Subcutaneous abdominal adipose tissue (tissue), 5 donors: ENCODE results near the gene SNX18.
"Not testable (repeated sequence)": the region's sequence is repeated elsewhere in the genome, so short reads cannot be mapped to it uniquely, and the experiment has no call there.

Experiments
- H3K27ac ChIP-seq: one replicate; pipeline ENCODE4 v1.7.0; 2013; ENCODE audit warnings: low read depth, mild to moderate bottlenecking, inconsistent platforms, low read length, moderate library complexity
- H3K27me3 ChIP-seq, 5 donors: one replicate each; pipeline ENCODE4 v1.7.0; 2013; ENCODE audit warnings: low read length in 5 of 5, inconsistent platforms in 1 of 5; ENCODE audit not compliant: control insufficient read depth in 5 of 5, insufficient read depth in 4 of 5
- H3K36me3 ChIP-seq, 5 donors: one replicate each; pipeline ENCODE4 v1.7.0; 2013; ENCODE audit warnings: low read length in 5 of 5; ENCODE audit not compliant: control insufficient read depth in 5 of 5, insufficient read depth in 5 of 5
- H3K4me1 ChIP-seq, 5 donors: one replicate each; pipeline ENCODE4 v1.7.0; 2013; ENCODE audit warnings: low read length in 5 of 5, mild to moderate bottlenecking in 3 of 5, moderate library complexity in 1 of 5; ENCODE audit not compliant: control insufficient read depth in 5 of 5, insufficient read depth in 5 of 5
- H3K4me3 ChIP-seq, 5 donors: one replicate each; pipeline ENCODE4 v1.7.0; 2013; ENCODE audit warnings: low read length in 5 of 5, low read depth in 1 of 5
- H3K9ac ChIP-seq, 5 donors: one replicate each; pipeline ENCODE4 v1.7.0; 2013; ENCODE audit warnings: low read length in 5 of 5, mild to moderate bottlenecking in 4 of 5, moderate library complexity in 3 of 5
- H3K9me3 ChIP-seq, 5 donors: one replicate each; pipeline ENCODE4 v1.7.0; 2013; ENCODE audit warnings: low read length in 5 of 5; ENCODE audit not compliant: control insufficient read depth in 5 of 5
- donor health status: healthy.
- donor health status: healthy.
- donor health status: healthy.
- donor health status: healthy.
- donor health status: healthy.

The SNX18 gene

GRCh38 chr5:54485659-54486058 lies 31.9 kb upstream of the SNX18 start:
- H3K36me3 ChIP-seq, H3K4me1 ChIP-seq, H3K27ac ChIP-seq, H3K9me3 ChIP-seq, H3K27me3 ChIP-seq, H3K4me3 ChIP-seq, H3K9ac ChIP-seq: not testable (repeated sequence)

GRCh38 chr5:54489648-54489979 lies 27.9 kb upstream of the SNX18 start:
- H3K4me1 ChIP-seq, H3K27me3 ChIP-seq, H3K9me3 ChIP-seq, H3K27ac ChIP-seq, H3K36me3 ChIP-seq, H3K9ac ChIP-seq, H3K4me3 ChIP-seq: not testable (repeated sequence)

- Histone ChIP-seq H3K9ac (no peak overlapping the region), H3K4me1 (peaks cover 0 to 7% (median 0%) of the 10 kb centered on the region in 5 donors), H3K36me3 (no peaks in the 10 kb centered on the region), H3K27me3 (peaks cover 0 to 2% (median 0%) of the 10 kb centered on the region in 5 donors), H3K4me3 (no peak overlapping the region), H3K9me3 (no peaks in the 10 kb centered on the region), H3K27ac (no peak overlapping the region)
These were observed 26.2 kb upstream of the SNX18 start for GRCh38 chr5:54491326-54491725.

GRCh38 chr5:54492178-54492577 lies 25.4 kb upstream of the SNX18 start:
- Histone ChIP-seq H3K36me3 (no peaks in the 10 kb centered on the region), H3K9me3 (peaks cover 0 to 1% (median 0%) of the 10 kb centered on the region in 5 donors), H3K4me1 (peaks cover 0 to 7% (median 0%) of the 10 kb centered on the region in 5 donors), H3K4me3 (no peak overlapping the region), H3K27ac (no peak overlapping the region), H3K27me3 (peaks cover 0 to 2% (median 0%) of the 10 kb centered on the region in 5 donors), H3K9ac (no peak overlapping the region)

- Histone ChIP-seq H3K4me3 (no peak overlapping the region), H3K36me3 (no peaks in the 10 kb centered on the region), H3K9me3 (peaks cover 0 to 6% (median 0%) of the 10 kb centered on the region in 5 donors), H3K27me3 (peaks cover 0 to 2% (median 0%) of the 10 kb centered on the region in 5 donors), H3K9ac (no peak overlapping the region), H3K4me1 (peaks cover 0 to 7% (median 0%) of the 10 kb centered on the region in 5 donors), H3K27ac (no peak overlapping the region)
These were observed 22.5 kb upstream of the SNX18 start for GRCh38 chr5:54495027-54495426.

GRCh38 chr5:54514291-54514690 lies 3.3 kb upstream of the SNX18 start:
- Histone ChIP-seq H3K27me3 (no peaks in the 10 kb centered on the region), H3K4me3 (no peak overlapping the region), H3K9me3 (peaks cover 0 to 2% (median 0%) of the 10 kb centered on the region in 5 donors), H3K4me1 (peaks cover 3 to 27% (median 19%) of the 10 kb centered on the region in 5 donors), H3K27ac (no peak overlapping the region), H3K36me3 (peaks cover 0 to 4% (median 0%) of the 10 kb centered on the region in 5 donors), H3K9ac (no peak overlapping the region)

GRCh38 chr5:54514841-54515432 lies 2.6 kb upstream of the SNX18 start:
- Histone ChIP-seq H3K4me1 (peaks cover 3 to 33% (median 24%) of the 10 kb centered on the region in 5 donors), H3K9ac (no peak overlapping the region), H3K36me3 (peaks cover 0 to 4% (median 0%) of the 10 kb centered on the region in 5 donors), H3K27ac (no peak overlapping the region), H3K27me3 (no peaks in the 10 kb centered on the region), H3K9me3 (no peaks in the 10 kb centered on the region), H3K4me3 (peak overlapping the region in 1 of 5 donors; percentile 11)

- Histone ChIP-seq H3K9ac (no peak overlapping the region), H3K27me3 (no peaks in the 10 kb centered on the region), H3K9me3 (no peaks in the 10 kb centered on the region), H3K4me3 (no peak overlapping the region), H3K27ac (no peak overlapping the region), H3K36me3 (peaks cover 0 to 4% (median 0%) of the 10 kb centered on the region in 5 donors), H3K4me1 (peaks cover 3 to 40% (median 31%) of the 10 kb centered on the region in 5 donors)
These were observed 1.9 kb upstream of the SNX18 start for GRCh38 chr5:54515634-54516033.

GRCh38 chr5:54516051-54516655 lies 1.4 kb upstream of the SNX18 start:
- H3K27ac ChIP-seq: no peak overlapping the region
- no peak overlapping the region for H3K4me3 ChIP-seq
- no peaks in the 10 kb centered on the region for H3K9me3 ChIP-seq
- no peak overlapping the region for H3K9ac ChIP-seq
- H3K27me3 ChIP-seq: no peaks in the 10 kb centered on the region
- peaks cover 3 to 45% (median 36%) of the 10 kb centered on the region in 5 donors for H3K4me1 ChIP-seq
- peaks cover 0 to 4% (median 0%) of the 10 kb centered on the region in 5 donors for H3K36me3 ChIP-seq

- Histone ChIP-seq H3K27ac (no peak overlapping the region), H3K4me1 (peaks cover 3 to 54% (median 45%) of the 10 kb centered on the region in 5 donors), H3K9me3 (no peaks in the 10 kb centered on the region), H3K4me3 (peak overlapping the region in 3 of 5 donors; percentile 41 to 58 (median 44)), H3K36me3 (peaks cover 0 to 4% (median 0%) of the 10 kb centered on the region in 5 donors), H3K27me3 (no peaks in the 10 kb centered on the region), H3K9ac (peak overlapping the region in 3 of 5 donors; percentile 38 to 68 (median 47))
These were observed 416 bp upstream of the SNX18 start for GRCh38 chr5:54517174-54517511.
